ENCODE measurements around the gene JARID2.

- TF ChIP-seq, protein P1, sequence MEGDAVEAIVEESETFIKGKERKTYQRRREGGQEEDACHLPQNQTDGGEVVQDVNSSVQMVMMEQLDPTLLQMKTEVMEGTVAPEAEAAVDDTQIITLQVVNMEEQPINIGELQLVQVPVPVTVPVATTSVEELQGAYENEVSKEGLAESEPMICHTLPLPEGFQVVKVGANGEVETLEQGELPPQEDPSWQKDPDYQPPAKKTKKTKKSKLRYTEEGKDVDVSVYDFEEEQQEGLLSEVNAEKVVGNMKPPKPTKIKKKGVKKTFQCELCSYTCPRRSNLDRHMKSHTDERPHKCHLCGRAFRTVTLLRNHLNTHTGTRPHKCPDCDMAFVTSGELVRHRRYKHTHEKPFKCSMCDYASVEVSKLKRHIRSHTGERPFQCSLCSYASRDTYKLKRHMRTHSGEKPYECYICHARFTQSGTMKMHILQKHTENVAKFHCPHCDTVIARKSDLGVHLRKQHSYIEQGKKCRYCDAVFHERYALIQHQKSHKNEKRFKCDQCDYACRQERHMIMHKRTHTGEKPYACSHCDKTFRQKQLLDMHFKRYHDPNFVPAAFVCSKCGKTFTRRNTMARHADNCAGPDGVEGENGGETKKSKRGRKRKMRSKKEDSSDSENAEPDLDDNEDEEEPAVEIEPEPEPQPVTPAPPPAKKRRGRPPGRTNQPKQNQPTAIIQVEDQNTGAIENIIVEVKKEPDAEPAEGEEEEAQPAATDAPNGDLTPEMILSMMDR (IDR thresholded peaks at IDR 0.05 in 4 of 5, conservative IDR thresholded peaks at IDR 0.05 in 1 of 5), result no peak
- no peak for TF ChIP-seq POLR2A (IDR thresholded peaks at IDR 0.05)
These were observed 85.3 kb downstream of the JARID2 start for GRCh38 chr6:15331143-15331542.

Measured in gastrocnemius medialis (tissue), 4 donors.